HCT116 (cell line): ENCODE measurements around the gene HOTAIR. TPM values are rescaled to one million over a fixed set of nuclear protein-coding genes. Genes with fewer than 3 reads are reported as not detected.

Experiments used
- ATAC-seq: fragments of 200-7000 bp; cut with Tn5 transposase; 2 replicates; pipeline ENCODE4 v1.9.1; 2020; ENCODE audit warnings: mild to moderate bottlenecking, moderate library complexity
- BruUV-seq: library from RNA; stranded (reverse); fragments of 400-500 nt; replicated peaks from 2 replicates; lab custom pipeline; 2021; lab: Mats Ljungman, UMichigan
- CTCF ChIA-PET: fragments of 300-600 bp; sonication (Branson Sonifier 250); formaldehyde crosslinking; loops from one replicate; lab custom pipeline; 2021; ENCODE audit warnings: antibody characterized with exemption; lab: Charles Lee
- POLR2A ChIA-PET: fragments of 300-600, 350-600 bp; sonication (Branson Sonifier 250); formaldehyde crosslinking; loops from one replicate; lab custom pipeline; 2021; ENCODE audit warnings: antibody characterized with exemption; lab: Charles Lee
- RAD21 ChIA-PET, 2 experiments: fragments of 300-600 bp; sonication (Branson Sonifier 250); formaldehyde crosslinking; loops; one replicate each; lab custom pipeline; 2023; ENCODE audit warnings: low total read pairs in 2 of 2; ENCODE audit not compliant: uncharacterized antibody in 2 of 2, unreplicated experiment in 2 of 2, low non-redundant PET in 1 of 2; lab: Charles Lee
- DNase-seq: peaks from one replicate; pipeline ENCODE4 v3.0.0-alpha.2; 2010; ENCODE audit warnings: low read depth, low spot score
- H2AFZ ChIP-seq: fragments of 200-600 bp; shearing (Covaris generic), sonication (generic); 2 replicates; pipeline ENCODE4 v1.6.1; 2017; ENCODE audit warnings: low read depth, mixed run types, mixed read lengths, antibody characterized with exemption, low read length; ENCODE audit not compliant: poor library complexity, severe bottlenecking
- H3K27ac ChIP-seq: 2 replicates; pipeline ENCODE4 v1.5.1; 2012; ENCODE audit warnings: low read depth, low read length
- H3K27me3 ChIP-seq: fragments of 200-600 bp; sonication (generic); 2 replicates; pipeline ENCODE4 v1.6.1; 2016; ENCODE audit warnings: mixed run types, low read length, mixed read lengths; ENCODE audit not compliant: insufficient read depth
- H3K36me3 ChIP-seq, 2 experiments: fragments of 200-500 bp in 1 of 2; fragments of 200-600 bp in 1 of 2; sonication (Bioruptor generic) in 1 of 2; sonication (generic) in 1 of 2; 2 replicates each; pipeline versions ENCODE4 v1.5.1 to v1.6.1; 2014 to 2016; ENCODE audit warnings: low read length in 2 of 2, inconsistent platforms in 1 of 2, mixed read lengths in 1 of 2, mixed run types in 1 of 2; ENCODE audit not compliant: insufficient read depth in 2 of 2, control insufficient read depth in 1 of 2
- H3K4me1 ChIP-seq, 2 experiments: fragments of 200-600 bp in 1 of 2; sonication (generic) in 1 of 2; 2 replicates each; pipeline versions ENCODE4 v1.5.1 to v1.6.1; 2012 to 2017; ENCODE audit warnings: low read length in 2 of 2, inconsistent platforms in 1 of 2, mild to moderate bottlenecking in 1 of 2, mixed read lengths in 1 of 2, mixed run types in 1 of 2, moderate library complexity in 1 of 2; ENCODE audit not compliant: insufficient read depth in 2 of 2, control insufficient read depth in 1 of 2
- H3K4me2 ChIP-seq: fragments of 200-600 bp; sonication (generic); 2 replicates; pipeline ENCODE4 v1.6.1; 2017; ENCODE audit warnings: mixed run types, low read length, mixed read lengths
- H3K4me3 ChIP-seq, 2 experiments: fragments of 200-600 bp in 1 of 2; sonication (generic) in 1 of 2; replicated peaks in 1 of 2; 2 replicates each; pipeline ENCODE4 v1.5.1; 2011 to 2016; ENCODE audit warnings: low read length in 2 of 2, control low read depth in 1 of 2, low read depth in 1 of 2, mild to moderate bottlenecking in 1 of 2, mixed read lengths in 1 of 2, mixed run types in 1 of 2
- H3K79me2 ChIP-seq: fragments of 200-600 bp; sonication (generic); 2 replicates; pipeline ENCODE4 v1.6.1; 2017; ENCODE audit warnings: mild to moderate bottlenecking, mixed run types, low read length, moderate library complexity, mixed read lengths; ENCODE audit not compliant: insufficient read depth
- H3K9ac ChIP-seq: fragments of 200-600 bp; sonication (generic); 2 replicates; pipeline ENCODE4 v1.6.1; 2016; ENCODE audit warnings: low read length, mixed read lengths
- H3K9me2 ChIP-seq: fragments of 200-600 bp; sonication (generic), shearing (Covaris generic); 2 replicates; pipeline ENCODE4 v1.6.1; 2017; ENCODE audit warnings: mixed run types, mild to moderate bottlenecking, moderate library complexity; ENCODE audit not compliant: insufficient read depth
- H3K9me3 ChIP-seq, 2 experiments: fragments of 200-500 bp in 1 of 2; fragments of 200-600 bp in 1 of 2; sonication (Bioruptor generic) in 1 of 2; sonication (generic) in 1 of 2; 2 replicates each; pipeline ENCODE4 v1.6.1; 2014 to 2017; ENCODE audit warnings: low read length in 2 of 2, mixed read lengths in 2 of 2, inconsistent platforms in 1 of 2, low read depth in 1 of 2, mild to moderate bottlenecking in 1 of 2, mixed run types in 1 of 2, moderate library complexity in 1 of 2; ENCODE audit not compliant: control insufficient read depth in 1 of 2, insufficient read depth in 1 of 2
- H4K20me1 ChIP-seq: fragments of 200-600 bp; sonication (generic), shearing (Covaris generic); 2 replicates; pipeline ENCODE4 v1.6.1; 2017; ENCODE audit warnings: mixed run types, mild to moderate bottlenecking, moderate library complexity; ENCODE audit not compliant: insufficient read depth
- ATF3 ChIP-seq: IDR thresholded peaks from 2 replicates; pipeline ENCODE4 v1.6.1; 2012
- CBX3 ChIP-seq: IDR thresholded peaks from 2 replicates; pipeline ENCODE4 v1.6.1; 2012; ENCODE audit warnings: low read depth
- CEBPB ChIP-seq: IDR thresholded peaks from 2 replicates; pipeline ENCODE4 v1.6.1; 2012; ENCODE audit warnings: low read depth
- MAX ChIP-seq: IDR thresholded peaks from 2 replicates; pipeline ENCODE4 v1.6.1; 2012
- POLR2AphosphoS5 ChIP-seq: IDR thresholded peaks from 2 replicates; pipeline ENCODE4 v1.6.1; 2011; ENCODE audit warnings: mild to moderate bottlenecking, low read depth, low read length, moderate library complexity
- REST ChIP-seq: IDR thresholded peaks from 2 replicates; pipeline ENCODE4 v1.6.1; 2012; ENCODE audit warnings: low read depth
- SP1 ChIP-seq: IDR thresholded peaks from 2 replicates; pipeline ENCODE4 v1.6.1; 2012; ENCODE audit warnings: low read depth
- SRF ChIP-seq: IDR thresholded peaks from 2 replicates; pipeline ENCODE4 v1.6.1; 2012; ENCODE audit warnings: low read depth
- intact Hi-C: fragments of 100-400 bp; cut with micrococcal nuclease; formaldehyde crosslinking; loops from 2 replicates; pipeline ENCODE4 v1.10.0; 2022
- total RNA-seq: library from RNA; stranded (reverse); gene quantifications from one replicate; pipeline ENCODE4 v1.2.1, GENCODE V29; 2021; ENCODE audit not compliant: unreplicated experiment

HOTAIR gene
- total RNA-seq, 1 experiment from 2014 or later: 0.25 TPM

DNA sequence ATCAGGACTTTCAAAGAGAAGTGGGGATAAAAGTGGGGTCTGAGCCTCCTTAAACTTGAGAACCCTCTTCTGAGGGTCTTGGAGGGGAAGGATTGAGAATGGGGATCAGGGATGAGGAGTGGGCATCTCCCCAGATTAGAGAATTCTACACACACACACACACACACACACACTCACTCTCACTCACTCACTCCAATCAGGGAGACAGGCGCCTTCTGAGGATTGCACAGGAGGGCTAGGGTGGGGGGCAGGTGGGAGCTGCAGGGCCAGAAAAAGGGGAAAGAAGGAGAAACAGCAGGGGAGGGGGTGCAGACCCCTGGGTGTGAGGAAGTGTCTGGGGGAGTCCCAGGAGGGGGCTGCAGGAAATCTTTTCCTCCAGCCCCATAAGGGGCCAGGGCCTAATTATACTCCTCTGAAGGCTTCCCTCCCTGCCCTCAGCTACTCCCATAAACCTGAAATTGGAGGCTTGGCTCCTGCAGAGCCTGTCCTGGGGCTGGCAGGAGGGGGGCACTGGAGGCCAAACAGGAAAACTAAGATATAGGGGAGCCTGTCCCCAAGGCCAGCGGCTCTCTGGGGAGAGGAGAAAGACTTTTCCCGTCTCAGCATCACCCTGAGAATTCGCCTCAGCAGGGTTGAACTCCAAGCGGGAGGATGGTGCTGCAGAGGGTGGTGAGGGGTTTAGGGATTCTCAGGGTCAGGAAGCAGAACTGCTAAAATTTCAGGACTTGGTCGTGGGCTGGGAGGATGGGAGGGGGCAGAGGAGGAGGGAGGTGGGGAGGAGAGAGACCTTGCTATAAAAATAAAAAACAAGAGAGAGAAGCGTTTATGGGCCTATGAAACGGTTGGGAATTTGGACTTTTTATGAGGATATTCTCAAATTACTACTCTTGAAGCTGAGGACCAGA lies 26.8 kb upstream of the HOTAIR start:
- ChIA-PET RAD21 (no interaction called here), POLR2A (interaction anchor here (1.8 kb wide), 1 partner anchor 16 kb away, joined by 23 read pairs; no protein-coding TSS in a partner anchor), CTCF (interaction anchor here (0.7 to 4.7 kb wide), 5 partner anchors 17 to 206 kb away, joined by 3 to 22 read pairs (median 5); partner anchors contain the start of gene HOXC10)
- Histone ChIP-seq H3K79me2 (peaks cover 40% of the 10 kb centered on the region), H2AFZ (no peak overlapping the region), H3K9ac (peak overlapping the region; percentile 94), H4K20me1 (no peaks in the 10 kb centered on the region), H3K27ac (no peak overlapping the region; the same call in 1 of the 2 replicates), H3K4me2 (peak overlapping the region; percentile 88), H3K9me2 (no peaks in the 10 kb centered on the region), H3K4me1 (peaks cover 17 to 37% of the 10 kb centered on the region in 2 experiments), H3K9me3 (no peaks in the 10 kb centered on the region), H3K4me3 (peak overlapping the region; percentile 82 to 84), H3K27me3 (no peaks in the 10 kb centered on the region), H3K36me3 (peaks cover 0 to 6% of the 10 kb centered on the region in 2 experiments; a peak in 1 of 4 replicates)
- TF ChIP-seq SP1: no peak
- no peak for TF ChIP-seq ATF3
- TF ChIP-seq CBX3: no peak
- no peak for TF ChIP-seq SRF
- no peak for TF ChIP-seq MAX
- TF ChIP-seq REST: no peak
- no peak for TF ChIP-seq CEBPB
- TF ChIP-seq POLR2AphosphoS5: no peak
- BruUV-seq: no TSS peak
- no peak for ATAC-seq
- DNase-seq: no peak
- intact Hi-C loops: no loop called here
